Measurements from ENCODE around the gene TTYH2.

DNA sequence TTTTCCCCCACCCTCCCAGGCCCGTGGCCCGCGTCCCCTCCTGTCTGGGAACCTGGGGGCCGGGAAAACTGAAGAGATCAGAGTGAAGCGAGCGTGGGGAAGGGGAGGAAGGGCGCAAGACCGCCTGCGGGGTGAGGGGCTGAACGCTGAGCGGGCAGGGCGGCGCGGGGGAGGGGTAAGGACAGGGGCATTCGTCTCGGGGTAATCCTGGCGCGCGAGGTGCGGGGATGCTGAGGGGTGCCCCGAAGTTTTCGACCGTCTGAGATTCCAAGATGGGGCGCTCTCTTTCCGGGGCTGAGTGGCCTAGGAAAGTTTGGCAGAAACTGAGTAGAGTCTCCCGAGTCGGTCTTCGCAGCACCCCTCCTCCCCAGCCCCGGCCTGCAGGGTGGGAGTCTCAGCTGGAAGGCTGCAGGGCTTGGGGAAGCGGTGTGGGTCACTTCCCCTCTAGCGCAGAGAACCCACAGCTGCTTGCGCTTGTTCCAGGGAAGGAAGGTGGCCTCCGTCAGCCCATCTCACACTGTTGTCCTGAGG lies 555 bp downstream of the TTYH2 start:
- no peak for TF ChIP-seq POLR2AphosphoS5 (IDR thresholded peaks at IDR 0.05)
- TF ChIP-seq, protein P1, sequence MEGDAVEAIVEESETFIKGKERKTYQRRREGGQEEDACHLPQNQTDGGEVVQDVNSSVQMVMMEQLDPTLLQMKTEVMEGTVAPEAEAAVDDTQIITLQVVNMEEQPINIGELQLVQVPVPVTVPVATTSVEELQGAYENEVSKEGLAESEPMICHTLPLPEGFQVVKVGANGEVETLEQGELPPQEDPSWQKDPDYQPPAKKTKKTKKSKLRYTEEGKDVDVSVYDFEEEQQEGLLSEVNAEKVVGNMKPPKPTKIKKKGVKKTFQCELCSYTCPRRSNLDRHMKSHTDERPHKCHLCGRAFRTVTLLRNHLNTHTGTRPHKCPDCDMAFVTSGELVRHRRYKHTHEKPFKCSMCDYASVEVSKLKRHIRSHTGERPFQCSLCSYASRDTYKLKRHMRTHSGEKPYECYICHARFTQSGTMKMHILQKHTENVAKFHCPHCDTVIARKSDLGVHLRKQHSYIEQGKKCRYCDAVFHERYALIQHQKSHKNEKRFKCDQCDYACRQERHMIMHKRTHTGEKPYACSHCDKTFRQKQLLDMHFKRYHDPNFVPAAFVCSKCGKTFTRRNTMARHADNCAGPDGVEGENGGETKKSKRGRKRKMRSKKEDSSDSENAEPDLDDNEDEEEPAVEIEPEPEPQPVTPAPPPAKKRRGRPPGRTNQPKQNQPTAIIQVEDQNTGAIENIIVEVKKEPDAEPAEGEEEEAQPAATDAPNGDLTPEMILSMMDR (IDR thresholded peaks at IDR 0.05), result no peak
- no peak for TF ChIP-seq POLR2A (IDR thresholded peaks at IDR 0.05)

All from upper lobe of left lung (tissue), 4 donors.